GM13976 (cell line): ENCODE results near the gene KMT2C.

ENCODE experiments used
- DNase-seq: peaks from one replicate; pipeline ENCODE4 v3.0.0; 2012; ENCODE audit warnings: low spot score
- in situ Hi-C: fragments of 300-500 bp; cut with MboI; formaldehyde crosslinking; loops from one replicate; pipeline ENCODE4 v1.12.0; 2022; ENCODE audit warnings: low sequenced_read_pairs, mixed read lengths, inconsistent platforms; ENCODE audit not compliant: unreplicated experiment
- TF ChIP-seq, protein P1 (sequence below): IDR thresholded peaks from 2 replicates; pipeline ENCODE4 v1.5.1; 2012; ENCODE audit warnings: borderline replicate concordance, mild to moderate bottlenecking; ENCODE audit not compliant: insufficient read depth; ENCODE audit errors: extremely low read depth, missing control alignments, control extremely low read depth

KMT2C gene

GRCh38 chr7:152128741-152129461 is 306.9 kb downstream of the KMT2C start:
- no peak for DNase-seq
- in situ Hi-C loops = no loop called here
- TF ChIP-seq, protein P1, sequence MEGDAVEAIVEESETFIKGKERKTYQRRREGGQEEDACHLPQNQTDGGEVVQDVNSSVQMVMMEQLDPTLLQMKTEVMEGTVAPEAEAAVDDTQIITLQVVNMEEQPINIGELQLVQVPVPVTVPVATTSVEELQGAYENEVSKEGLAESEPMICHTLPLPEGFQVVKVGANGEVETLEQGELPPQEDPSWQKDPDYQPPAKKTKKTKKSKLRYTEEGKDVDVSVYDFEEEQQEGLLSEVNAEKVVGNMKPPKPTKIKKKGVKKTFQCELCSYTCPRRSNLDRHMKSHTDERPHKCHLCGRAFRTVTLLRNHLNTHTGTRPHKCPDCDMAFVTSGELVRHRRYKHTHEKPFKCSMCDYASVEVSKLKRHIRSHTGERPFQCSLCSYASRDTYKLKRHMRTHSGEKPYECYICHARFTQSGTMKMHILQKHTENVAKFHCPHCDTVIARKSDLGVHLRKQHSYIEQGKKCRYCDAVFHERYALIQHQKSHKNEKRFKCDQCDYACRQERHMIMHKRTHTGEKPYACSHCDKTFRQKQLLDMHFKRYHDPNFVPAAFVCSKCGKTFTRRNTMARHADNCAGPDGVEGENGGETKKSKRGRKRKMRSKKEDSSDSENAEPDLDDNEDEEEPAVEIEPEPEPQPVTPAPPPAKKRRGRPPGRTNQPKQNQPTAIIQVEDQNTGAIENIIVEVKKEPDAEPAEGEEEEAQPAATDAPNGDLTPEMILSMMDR = no peak

- DNase-seq = no peak
- in situ Hi-C loops = no loop called here
- TF ChIP-seq, protein P1 = no peak
Measured at GRCh38 chr7:152128252-152128651, 307.6 kb downstream of the KMT2C start.

DNA sequence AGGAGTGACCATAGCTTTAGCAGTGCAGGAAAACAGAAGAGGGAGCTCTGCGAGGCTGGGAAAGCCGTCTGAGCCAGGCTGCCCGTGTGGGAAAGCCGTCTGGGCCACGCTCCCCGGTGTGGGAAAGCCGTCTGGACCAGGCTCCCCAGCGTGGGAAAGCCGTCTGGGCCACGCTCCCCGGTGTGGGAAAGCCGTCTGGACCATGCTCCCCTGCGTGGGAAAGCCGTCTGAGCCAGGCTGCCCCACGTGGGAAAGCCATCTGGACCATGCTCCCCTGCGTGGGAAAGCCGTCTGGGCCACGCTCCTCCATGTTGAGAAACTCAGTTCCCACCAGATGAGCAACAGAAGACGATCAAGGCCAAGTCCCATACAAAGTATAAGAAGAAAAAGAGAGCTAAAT is 308.6 kb downstream of the KMT2C start:
- no peak for DNase-seq
- TF ChIP-seq, protein P1 = no peak
- in situ Hi-C loops = no loop called here

DNA sequence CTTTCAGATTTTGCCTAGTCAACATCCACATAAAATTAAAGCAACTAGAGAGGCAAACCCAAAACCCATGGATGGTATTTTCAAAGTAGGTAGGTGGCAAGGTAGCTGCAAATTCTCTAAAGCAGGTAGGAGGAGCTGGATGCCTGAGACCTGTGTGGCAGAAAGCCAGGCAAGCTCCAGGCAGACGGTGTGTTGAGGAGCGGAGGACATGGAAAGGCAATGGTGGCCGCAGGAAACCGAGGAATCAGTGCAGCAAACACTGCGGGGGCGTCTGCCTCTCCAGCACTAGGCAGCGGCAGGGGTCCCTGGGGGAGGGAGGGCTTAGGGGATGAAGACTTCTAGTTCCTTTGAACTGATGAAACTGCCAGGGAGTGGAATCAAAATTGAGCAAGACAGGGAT is 309.1 kb downstream of the KMT2C start:
- in situ Hi-C loops = no loop called here
- TF ChIP-seq, protein P1 = no peak
- no peak for DNase-seq

- no peak for DNase-seq
- TF ChIP-seq, protein P1 = no peak
- in situ Hi-C loops = no loop called here
Measured at GRCh38 chr7:152122540-152122939, 313.3 kb downstream of the KMT2C start.

DNA sequence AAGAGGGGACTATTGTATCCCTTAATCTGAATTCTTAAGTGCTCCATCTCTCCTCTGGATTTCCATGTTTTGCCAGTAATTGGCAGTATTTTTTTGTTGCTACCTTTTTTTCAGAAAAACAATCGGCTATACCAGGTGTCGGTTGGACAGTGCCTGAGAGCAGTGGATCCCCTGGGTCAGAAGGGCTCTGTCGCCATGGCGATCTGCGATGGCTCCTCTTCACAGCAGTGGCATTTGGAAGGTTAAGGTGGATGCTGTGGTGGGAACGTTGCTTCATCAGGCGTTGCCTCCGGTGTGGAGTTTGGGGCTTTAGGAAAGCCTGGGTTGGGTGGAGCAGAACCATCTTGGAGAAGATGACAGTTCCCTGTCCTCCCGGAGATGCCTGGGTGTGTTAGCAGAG is 314.4 kb downstream of the KMT2C start:
- TF ChIP-seq, protein P1 = no peak
- in situ Hi-C loops = no loop called here
- DNase-seq = no peak
